Measurements from ENCODE around the gene TERF2IP.

TERF2IP gene, protein sequence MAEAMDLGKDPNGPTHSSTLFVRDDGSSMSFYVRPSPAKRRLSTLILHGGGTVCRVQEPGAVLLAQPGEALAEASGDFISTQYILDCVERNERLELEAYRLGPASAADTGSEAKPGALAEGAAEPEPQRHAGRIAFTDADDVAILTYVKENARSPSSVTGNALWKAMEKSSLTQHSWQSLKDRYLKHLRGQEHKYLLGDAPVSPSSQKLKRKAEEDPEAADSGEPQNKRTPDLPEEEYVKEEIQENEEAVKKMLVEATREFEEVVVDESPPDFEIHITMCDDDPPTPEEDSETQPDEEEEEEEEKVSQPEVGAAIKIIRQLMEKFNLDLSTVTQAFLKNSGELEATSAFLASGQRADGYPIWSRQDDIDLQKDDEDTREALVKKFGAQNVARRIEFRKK

GRCh38 chr16:75647492-75648264 lies at the start of gene TERF2IP, which contains the start of gene KARS1:
Gene TERF2IP, plus strand, starts transcription at chr16:75647773. Its CDS starts 110 bp downstream, at chr16:75647883.
Gene KARS1, minus strand, starts transcription at chr16:75647665. Its CDS starts 26 bp downstream, at chr16:75647639.
- Histone ChIP-seq H3K36me3 (ENCODE audit: control insufficient read depth, insufficient read depth, low read length) (peaks cover 26% of the 10 kb centered on the region), H3K27ac (ENCODE audit: low read depth, low read length) (peak within 1 kb of the TSS; percentile 90), H3K9ac (ENCODE audit: low read depth, low read length) (peak within 1 kb of the TSS; percentile 89), H3K27me3 (ENCODE audit: control insufficient read depth, insufficient read depth, low read length) (no peaks in the 10 kb centered on the region), H3K9me3 (ENCODE audit: control insufficient read depth, insufficient read depth, low read length) (no peaks in the 10 kb centered on the region), H3K4me3 (ENCODE audit: low read depth, low read length) (peak within 1 kb of the TSS; percentile 95), H3K4me1 (ENCODE audit: control insufficient read depth, insufficient read depth, low read length) (peaks cover 19% of the 10 kb centered on the region)

DNA sequence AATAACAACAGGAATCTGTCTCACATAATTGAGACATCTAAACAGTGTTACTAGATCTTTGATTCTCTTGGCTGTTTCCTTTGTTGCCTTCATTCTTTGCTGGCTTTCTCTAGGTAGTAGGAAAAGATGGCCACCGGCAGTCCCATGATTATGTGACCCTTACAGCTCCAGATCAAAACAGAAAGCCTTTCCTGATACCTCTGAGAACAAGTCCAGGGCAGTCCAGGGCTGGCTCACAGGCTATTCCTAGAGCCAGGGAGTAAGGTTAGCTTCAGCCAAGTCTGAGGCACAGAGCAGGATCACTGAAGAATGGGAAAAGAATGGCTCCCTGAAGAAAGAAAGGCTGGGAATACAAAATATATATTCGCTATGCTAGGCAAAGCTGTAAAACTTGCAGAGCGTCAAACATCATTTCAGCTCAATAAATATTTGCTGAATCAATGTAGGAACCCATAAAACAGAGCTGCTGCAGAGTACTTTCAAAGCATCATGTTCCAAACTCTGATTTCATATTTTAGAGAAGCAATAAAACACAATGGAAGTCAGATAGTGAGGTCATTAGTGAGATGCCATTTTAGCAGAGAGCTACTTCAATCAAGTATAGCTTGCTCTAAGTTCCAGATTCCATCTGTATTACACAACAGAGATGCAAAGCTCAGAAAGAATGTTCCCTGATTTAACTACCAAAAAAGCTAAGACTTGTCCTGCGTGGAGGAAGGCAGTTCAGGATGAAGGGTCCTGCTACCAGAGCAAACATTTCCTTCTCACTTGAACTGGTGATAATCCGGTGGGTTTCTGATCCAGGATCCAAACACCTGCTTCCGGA lies 47.9 kb upstream of the TERF2IP start:
- Histone ChIP-seq H3K36me3 (ENCODE audit: control insufficient read depth, insufficient read depth, low read length) (peaks cover 62% of the 10 kb centered on the region), H3K27ac (ENCODE audit: low read depth, low read length) (no peak overlapping the region), H3K27me3 (ENCODE audit: control insufficient read depth, insufficient read depth, low read length) (no peaks in the 10 kb centered on the region), H3K4me3 (ENCODE audit: low read depth, low read length) (no peak overlapping the region), H3K9me3 (ENCODE audit: control insufficient read depth, insufficient read depth, low read length) (peaks cover 6% of the 10 kb centered on the region), H3K9ac (ENCODE audit: low read depth, low read length) (no peak overlapping the region), H3K4me1 (ENCODE audit: control insufficient read depth, insufficient read depth, low read length) (peaks cover 4% of the 10 kb centered on the region)

GRCh38 chr16:75603241-75603640 lies 44.3 kb upstream of the TERF2IP start:
- H3K36me3 ChIP-seq (ENCODE audit: control insufficient read depth, insufficient read depth, low read length): peaks cover 79% of the 10 kb centered on the region
- H3K4me1 ChIP-seq (ENCODE audit: control insufficient read depth, insufficient read depth, low read length): no peaks in the 10 kb centered on the region
- peaks cover 6% of the 10 kb centered on the region for H3K9me3 ChIP-seq (ENCODE audit: control insufficient read depth, insufficient read depth, low read length)
- no peak overlapping the region for H3K27ac ChIP-seq (ENCODE audit: low read depth, low read length)
- H3K4me3 ChIP-seq (ENCODE audit: low read depth, low read length): no peak overlapping the region
- no peak overlapping the region for H3K9ac ChIP-seq (ENCODE audit: low read depth, low read length)
- no peaks in the 10 kb centered on the region for H3K27me3 ChIP-seq (ENCODE audit: control insufficient read depth, insufficient read depth, low read length)

DNA sequence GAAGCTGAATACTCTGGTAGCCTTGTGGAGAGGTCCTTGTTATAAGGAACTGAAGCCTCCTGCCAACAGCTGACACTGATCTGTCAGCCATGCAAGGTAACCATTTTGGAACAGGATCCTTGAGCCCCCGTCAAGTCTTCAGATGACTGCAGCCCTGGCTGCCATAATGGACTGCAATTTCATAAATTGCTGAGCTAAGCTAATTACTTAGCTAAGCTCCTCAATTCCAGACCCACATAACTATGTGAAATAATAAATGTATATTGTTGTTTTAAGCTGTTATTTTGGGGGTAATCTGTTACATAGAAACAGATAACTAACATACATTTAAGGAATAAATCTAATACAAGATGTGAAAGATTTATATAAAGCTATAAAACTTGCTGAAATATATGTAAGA lies 41.1 kb upstream of the TERF2IP start:
- Histone ChIP-seq H3K9ac (ENCODE audit: low read depth, low read length) (no peak overlapping the region), H3K4me3 (ENCODE audit: low read depth, low read length) (no peak overlapping the region), H3K4me1 (ENCODE audit: control insufficient read depth, insufficient read depth, low read length) (no peaks in the 10 kb centered on the region), H3K27me3 (ENCODE audit: control insufficient read depth, insufficient read depth, low read length) (no peaks in the 10 kb centered on the region), H3K9me3 (ENCODE audit: control insufficient read depth, insufficient read depth, low read length) (peaks cover 6% of the 10 kb centered on the region), H3K27ac (ENCODE audit: low read depth, low read length) (no peak overlapping the region), H3K36me3 (ENCODE audit: control insufficient read depth, insufficient read depth, low read length) (peaks cover 91% of the 10 kb centered on the region)

GRCh38 chr16:75614066-75614897 lies 33.3 kb upstream of the TERF2IP start:
- Histone ChIP-seq H3K27me3 (ENCODE audit: control insufficient read depth, insufficient read depth, low read length) (no peaks in the 10 kb centered on the region), H3K9ac (ENCODE audit: low read depth, low read length) (no peak overlapping the region), H3K27ac (ENCODE audit: low read depth, low read length) (no peak overlapping the region), H3K9me3 (ENCODE audit: control insufficient read depth, insufficient read depth, low read length) (no peaks in the 10 kb centered on the region), H3K4me1 (ENCODE audit: control insufficient read depth, insufficient read depth, low read length) (no peaks in the 10 kb centered on the region), H3K36me3 (ENCODE audit: control insufficient read depth, insufficient read depth, low read length) (peaks cover 91% of the 10 kb centered on the region), H3K4me3 (ENCODE audit: low read depth, low read length) (no peak overlapping the region)

- no peaks in the 10 kb centered on the region for H3K27me3 ChIP-seq (ENCODE audit: control insufficient read depth, insufficient read depth, low read length)
- no peak overlapping the region for H3K9ac ChIP-seq (ENCODE audit: low read depth, low read length)
- H3K9me3 ChIP-seq (ENCODE audit: control insufficient read depth, insufficient read depth, low read length): no peaks in the 10 kb centered on the region
- H3K4me3 ChIP-seq (ENCODE audit: low read depth, low read length): no peak overlapping the region
- H3K36me3 ChIP-seq (ENCODE audit: control insufficient read depth, insufficient read depth, low read length): peaks cover 92% of the 10 kb centered on the region
- no peak overlapping the region for H3K27ac ChIP-seq (ENCODE audit: low read depth, low read length)
- no peaks in the 10 kb centered on the region for H3K4me1 ChIP-seq (ENCODE audit: control insufficient read depth, insufficient read depth, low read length)
Measured at GRCh38 chr16:75615619-75616018, 32.0 kb upstream of the TERF2IP start.

- Histone ChIP-seq H3K4me1 (ENCODE audit: control insufficient read depth, insufficient read depth, low read length) (no peaks in the 10 kb centered on the region), H3K9ac (ENCODE audit: low read depth, low read length) (no peak overlapping the region), H3K27ac (ENCODE audit: low read depth, low read length) (no peak overlapping the region), H3K9me3 (ENCODE audit: control insufficient read depth, insufficient read depth, low read length) (no peaks in the 10 kb centered on the region), H3K27me3 (ENCODE audit: control insufficient read depth, insufficient read depth, low read length) (no peaks in the 10 kb centered on the region), H3K4me3 (ENCODE audit: low read depth, low read length) (no peak overlapping the region), H3K36me3 (ENCODE audit: control insufficient read depth, insufficient read depth, low read length) (peaks cover 85% of the 10 kb centered on the region)
Measured at GRCh38 chr16:75616521-75617010, 31.0 kb upstream of the TERF2IP start.

- H3K36me3 ChIP-seq (ENCODE audit: control insufficient read depth, insufficient read depth, low read length): peaks cover 82% of the 10 kb centered on the region
- H3K27me3 ChIP-seq (ENCODE audit: control insufficient read depth, insufficient read depth, low read length): no peaks in the 10 kb centered on the region
- H3K27ac ChIP-seq (ENCODE audit: low read depth, low read length): no peak overlapping the region
- no peak overlapping the region for H3K9ac ChIP-seq (ENCODE audit: low read depth, low read length)
- peaks cover 1% of the 10 kb centered on the region; the same call in 1 of the 2 replicates for H3K4me1 ChIP-seq (ENCODE audit: control insufficient read depth, insufficient read depth, low read length)
- no peaks in the 10 kb centered on the region for H3K9me3 ChIP-seq (ENCODE audit: control insufficient read depth, insufficient read depth, low read length)
- no peak overlapping the region for H3K4me3 ChIP-seq (ENCODE audit: low read depth, low read length)
Measured at GRCh38 chr16:75617121-75617520, 30.5 kb upstream of the TERF2IP start.

- Histone ChIP-seq H3K4me3 (ENCODE audit: low read depth, low read length) (no peak overlapping the region), H3K4me1 (ENCODE audit: control insufficient read depth, insufficient read depth, low read length) (peaks cover 3% of the 10 kb centered on the region; the same call in 1 of the 2 replicates), H3K27ac (ENCODE audit: low read depth, low read length) (no peak overlapping the region), H3K27me3 (ENCODE audit: control insufficient read depth, insufficient read depth, low read length) (no peaks in the 10 kb centered on the region), H3K9me3 (ENCODE audit: control insufficient read depth, insufficient read depth, low read length) (no peaks in the 10 kb centered on the region), H3K9ac (ENCODE audit: low read depth, low read length) (no peak overlapping the region), H3K36me3 (ENCODE audit: control insufficient read depth, insufficient read depth, low read length) (peaks cover 66% of the 10 kb centered on the region)
Measured at GRCh38 chr16:75618780-75619179, 28.8 kb upstream of the TERF2IP start.
